Keratinocyte (primary cell): Measurements from ENCODE around the gene ACADVL. TPM values are rescaled to one million over a fixed set of nuclear protein-coding genes. Genes with fewer than 3 reads are reported as not detected.
"Not testable (repeated sequence)": the region's sequence is repeated elsewhere in the genome, so short reads cannot be mapped to it uniquely, and the experiment has no call there.

Experiments used
- DNase-seq: peaks from one replicate; pipeline ENCODE4 v3.0.0-alpha.2; 2011; ENCODE audit warnings: low read depth, missing footprints, low spot score
- FAIRE-seq: peaks from 2 replicates; lab custom pipeline; 2011; peaks lifted over from hg19 to GRCh38; lab: Jason Lieb, UNC
- H2AFZ ChIP-seq: 2 replicates; pipeline ENCODE4 v1.6.0; 2012; ENCODE audit warnings: low read length, control low read depth, inconsistent platforms; ENCODE audit not compliant: control insufficient read depth
- H3K27ac ChIP-seq: 2 replicates; pipeline ENCODE4 v1.5.1; 2011; ENCODE audit warnings: low read length; ENCODE audit not compliant: control insufficient read depth, insufficient read depth
- H3K27me3 ChIP-seq: 3 replicates; pipeline ENCODE4 v1.6.0; 2011; ENCODE audit warnings: low read length; ENCODE audit not compliant: control insufficient read depth, insufficient read depth; ENCODE audit errors: extremely low read depth
- H3K36me3 ChIP-seq, 2 experiments: 2 replicates in 1 of 2; 3 replicates in 1 of 2; pipeline ENCODE4 v1.5.1; 2011; ENCODE audit warnings: low read length in 2 of 2, mild to moderate bottlenecking in 1 of 2; ENCODE audit not compliant: control insufficient read depth in 2 of 2, insufficient read depth in 2 of 2; ENCODE audit errors: extremely low read depth in 1 of 2
- H3K4me1 ChIP-seq: 3 replicates; pipeline ENCODE4 v1.5.1; 2011; ENCODE audit warnings: low read length; ENCODE audit not compliant: control insufficient read depth, insufficient read depth; ENCODE audit errors: extremely low read depth
- H3K4me2 ChIP-seq: 3 replicates; pipeline ENCODE4 v1.6.0; 2011; ENCODE audit warnings: low read depth, low read length; ENCODE audit not compliant: control insufficient read depth, insufficient read depth; ENCODE audit errors: extremely low read depth
- H3K4me3 ChIP-seq, 3 experiments: fragments of 200-600 bp in 1 of 3; sonication (generic) in 1 of 3; 2 replicates in 2 of 3; 3 replicates in 1 of 3; pipeline ENCODE4 v1.5.1; 2011 to 2016; ENCODE audit warnings: low read length in 3 of 3, mild to moderate bottlenecking in 3 of 3, control low read depth in 2 of 3, inconsistent platforms in 1 of 3, low read depth in 1 of 3, mixed read lengths in 1 of 3, mixed run types in 1 of 3, moderate library complexity in 1 of 3; ENCODE audit not compliant: control insufficient read depth in 2 of 3, insufficient read depth in 2 of 3; ENCODE audit errors: extremely low read depth in 1 of 3
- H3K79me2 ChIP-seq: 2 replicates; pipeline ENCODE4 v1.6.0; 2012; ENCODE audit warnings: low read length; ENCODE audit not compliant: control insufficient read depth, insufficient read depth
- H3K9ac ChIP-seq: 3 replicates; pipeline ENCODE4 v1.6.0; 2011; ENCODE audit warnings: low read length; ENCODE audit not compliant: control insufficient read depth, insufficient read depth; ENCODE audit errors: extremely low read depth
- H3K9me1 ChIP-seq: 3 replicates; pipeline ENCODE4 v1.6.0; 2011; ENCODE audit warnings: low read length; ENCODE audit not compliant: control insufficient read depth, insufficient read depth; ENCODE audit errors: extremely low read depth
- H3K9me3 ChIP-seq: 2 replicates; pipeline ENCODE4 v1.5.1; 2012; ENCODE audit warnings: low read depth, low read length; ENCODE audit not compliant: control insufficient read depth
- H4K20me1 ChIP-seq: 3 replicates; pipeline ENCODE4 v1.6.0; 2011; ENCODE audit warnings: low read length; ENCODE audit not compliant: control insufficient read depth, insufficient read depth; ENCODE audit errors: extremely low read depth
- EZH2 ChIP-seq: IDR thresholded peaks from one replicate; pipeline ENCODE4 v1.6.1; 2012; ENCODE audit warnings: inconsistent platforms, mild to moderate bottlenecking, low read length, moderate library complexity
- dilution Hi-C: fragments of 300-500 bp; cut with MboI; formaldehyde crosslinking; loops from one replicate; pipeline ENCODE4 v1.7.0; 2020; ENCODE audit warnings: low sequenced_read_pairs; ENCODE audit not compliant: extremely low pct_ligation_motif_present
- polyA minus RNA-seq, 3 experiments: library from RNA; depleted of rRNA, polyadenylated mRNA; stranded (reverse); fragments of >200 nt; gene quantifications; 1 replicate in 1 of 3; 2 replicates in 1 of 3; 3 replicates in 1 of 3; pipeline ENCODE4 v1.2.3, GENCODE V29; 2011
- polyA plus RNA-seq, 5 experiments: library from polyadenylated mRNA; depleted of rRNA in 3 of 5; stranded (reverse) in 3 of 5; stranded (forward) in 1 of 5; unstranded in 1 of 5; fragments of >200 nt; gene quantifications; 1 replicate in 1 of 5; 2 replicates in 3 of 5; 3 replicates in 1 of 5; pipeline versions ENCODE4 v1.2.1 to v1.2.3, GENCODE V29; 2011 to 2012; ENCODE audit warnings: missing spikeins in 2 of 5, low read depth in 1 of 5, low replicate concordance in 1 of 5
- TF ChIP-seq, protein P1 (sequence below), 3 experiments: IDR thresholded peaks in 1 of 3; conservative IDR thresholded peaks in 1 of 3; optimal IDR thresholded peaks in 1 of 3; 2 replicates in 2 of 3; 3 replicates in 1 of 3; pipeline versions ENCODE3 to v1.5.1; 2011; ENCODE audit warnings: low read length in 3 of 3, mild to moderate bottlenecking in 3 of 3, moderate library complexity in 2 of 3, control low read depth in 1 of 3, inconsistent platforms in 1 of 3; ENCODE audit not compliant: insufficient read depth in 2 of 3; ENCODE audit errors: extremely low read depth in 1 of 3

ACADVL gene
- polyA plus RNA-seq (300 to 633 TPM (median 301 TPM) in 3 replicates), polyA minus RNA-seq (244 to 273 TPM (median 251 TPM) in 3 replicates)
- polyA plus RNA-seq (2011; ENCODE audit: low read depth): 320 TPM
- polyA plus RNA-seq (2011; cell fraction: cytosol; rRNA removed): 104 and 182 TPM in 2 replicates
- polyA plus RNA-seq (2011; cell fraction: nucleus; rRNA removed): 2,509 and 2,890 TPM in 2 replicates
- polyA plus RNA-seq (2012; ENCODE audit: low replicate concordance): 288 and 791 TPM in 2 replicates
- polyA minus RNA-seq (2011; cell fraction: cytosol; rRNA and poly(A)+ RNA removed): 158 TPM
- 250 and 252 TPM in 2 replicates for polyA minus RNA-seq (2011; cell fraction: nucleus; rRNA and poly(A)+ RNA removed)

DNA sequence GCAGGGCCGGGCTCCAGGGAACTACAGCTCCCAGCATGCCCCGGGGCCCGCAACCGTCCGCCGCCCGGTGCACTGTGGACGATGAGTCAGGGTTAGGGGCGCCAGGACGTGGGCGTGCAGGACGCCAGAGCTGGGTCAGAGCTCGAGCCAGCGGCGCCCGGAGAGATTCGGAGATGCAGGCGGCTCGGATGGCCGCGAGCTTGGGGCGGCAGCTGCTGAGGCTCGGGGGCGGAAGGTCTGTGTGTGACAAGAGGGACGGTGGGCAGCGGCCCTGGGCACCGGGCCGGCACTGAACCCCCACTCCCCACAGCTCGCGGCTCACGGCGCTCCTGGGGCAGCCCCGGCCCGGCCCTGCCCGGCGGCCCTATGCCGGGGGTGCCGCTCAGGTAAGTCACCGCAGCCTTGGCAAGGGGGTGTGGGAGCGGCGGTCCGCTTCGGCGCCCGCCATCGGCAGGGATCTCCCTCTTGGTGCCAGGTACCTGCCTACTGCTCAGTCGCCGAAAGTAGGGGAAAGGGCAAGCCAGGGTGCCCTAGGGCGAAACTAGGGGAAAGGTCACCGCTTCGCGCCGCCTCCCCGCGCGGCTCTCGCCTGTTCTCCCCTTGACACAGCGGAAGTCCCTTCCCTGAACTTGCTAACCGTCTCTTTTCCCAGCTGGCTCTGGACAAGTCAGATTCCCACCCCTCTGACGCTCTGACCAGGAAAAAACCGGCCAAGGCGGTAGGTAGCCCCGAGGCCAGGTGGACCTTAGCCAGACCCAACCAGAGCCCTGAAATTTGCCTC, at the start of gene ACADVL, which contains the start of gene DLG4:
TSS of gene ACADVL (plus strand) at position 127 of the 781 bp plus-strand sequence. CDS start at position 174, 47 bp downstream.
TSS of gene DLG4 (minus strand) at position 25 of the 781 bp plus-strand sequence.
- DNase-seq (no peak), FAIRE-seq (peak; percentile 59)
- Histone ChIP-seq H3K9me1 (no peaks in the 10 kb centered on the region), H3K79me2 (peaks cover 14% of the 10 kb centered on the region), H3K27me3 (no peaks in the 10 kb centered on the region), H3K4me1 (peaks cover 36% of the 10 kb centered on the region), H3K9me3 (no peaks in the 10 kb centered on the region), H3K9ac (peak within 1 kb of the TSS; percentile 87), H3K36me3 (peaks cover 26 to 37% of the 10 kb centered on the region in 2 experiments), H4K20me1 (peaks cover 5% of the 10 kb centered on the region), H2AFZ (peak within 1 kb of the TSS; percentile 39), H3K27ac (peak within 1 kb of the TSS; percentile 92), H3K4me2 (peak within 1 kb of the TSS; percentile 88), H3K4me3 (peak within 1 kb of the TSS; percentile 55 to 74 (median 72))
- dilution Hi-C loops: no loop called here
- no peak for TF ChIP-seq EZH2
- TF ChIP-seq, protein P1, sequence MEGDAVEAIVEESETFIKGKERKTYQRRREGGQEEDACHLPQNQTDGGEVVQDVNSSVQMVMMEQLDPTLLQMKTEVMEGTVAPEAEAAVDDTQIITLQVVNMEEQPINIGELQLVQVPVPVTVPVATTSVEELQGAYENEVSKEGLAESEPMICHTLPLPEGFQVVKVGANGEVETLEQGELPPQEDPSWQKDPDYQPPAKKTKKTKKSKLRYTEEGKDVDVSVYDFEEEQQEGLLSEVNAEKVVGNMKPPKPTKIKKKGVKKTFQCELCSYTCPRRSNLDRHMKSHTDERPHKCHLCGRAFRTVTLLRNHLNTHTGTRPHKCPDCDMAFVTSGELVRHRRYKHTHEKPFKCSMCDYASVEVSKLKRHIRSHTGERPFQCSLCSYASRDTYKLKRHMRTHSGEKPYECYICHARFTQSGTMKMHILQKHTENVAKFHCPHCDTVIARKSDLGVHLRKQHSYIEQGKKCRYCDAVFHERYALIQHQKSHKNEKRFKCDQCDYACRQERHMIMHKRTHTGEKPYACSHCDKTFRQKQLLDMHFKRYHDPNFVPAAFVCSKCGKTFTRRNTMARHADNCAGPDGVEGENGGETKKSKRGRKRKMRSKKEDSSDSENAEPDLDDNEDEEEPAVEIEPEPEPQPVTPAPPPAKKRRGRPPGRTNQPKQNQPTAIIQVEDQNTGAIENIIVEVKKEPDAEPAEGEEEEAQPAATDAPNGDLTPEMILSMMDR (optimal IDR thresholded peaks at IDR 0.05 in 1 of 3, IDR thresholded peaks at IDR 0.05 in 1 of 3, conservative IDR thresholded peaks at IDR 0.05 in 1 of 3; ENCODE audit: extremely low read depth in 1 of 3, insufficient read depth in 2 of 3, low read length in 3 of 3): no peak

DNA sequence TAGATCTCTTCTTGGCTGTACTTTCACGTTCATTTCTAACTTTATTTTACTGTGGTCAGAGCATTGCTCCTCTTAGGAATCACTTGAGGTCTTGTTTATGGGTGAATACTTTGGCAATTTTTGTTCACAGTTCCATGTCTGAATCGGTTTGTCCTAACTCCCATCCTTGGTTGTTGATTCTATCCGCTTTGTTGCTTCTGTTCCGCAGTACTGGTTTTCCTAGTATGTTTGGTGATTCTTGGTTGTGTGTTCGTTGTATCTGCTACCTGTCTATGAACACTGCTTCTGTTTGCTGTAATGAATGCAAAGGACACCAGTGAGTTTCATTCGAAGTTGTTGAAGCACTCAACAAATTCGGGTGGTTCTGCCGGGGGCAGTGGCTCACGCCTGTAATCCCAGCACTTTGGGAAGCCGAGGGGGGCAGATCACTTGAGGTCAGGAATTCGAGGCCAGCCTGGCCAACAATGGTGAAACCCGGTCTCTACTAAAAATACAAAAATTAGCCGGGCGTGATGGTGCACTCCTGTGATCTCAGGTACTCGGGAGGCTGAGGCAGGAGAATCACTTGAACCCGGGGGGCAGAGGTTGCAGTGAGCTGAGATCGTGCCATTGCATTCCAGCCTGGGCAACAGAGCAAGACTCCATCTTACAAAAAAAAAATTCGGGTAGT, 47.1 kb upstream of the ACADVL start:
- not testable (repeated sequence) for H3K36me3 ChIP-seq, FAIRE-seq, H3K27ac ChIP-seq

More for the DNA sequence above, 47.1 kb upstream of the ACADVL start:
- H3K4me1 ChIP-seq, H3K9ac ChIP-seq, H3K9me1 ChIP-seq, dilution Hi-C loops, H3K4me3 ChIP-seq, H2AFZ ChIP-seq, H3K79me2 ChIP-seq, H3K4me2 ChIP-seq, H3K27me3 ChIP-seq, H3K9me3 ChIP-seq, DNase-seq, H4K20me1 ChIP-seq: not testable (repeated sequence)
